GM21737 (cell line): ENCODE results near the gene ID3.
"Not testable (repeated sequence)": the region's sequence is repeated elsewhere in the genome, so short reads cannot be mapped to it uniquely, and the experiment has no call there.

ENCODE experiments used
- ATAC-seq: cut with Tn5 transposase; IDR thresholded peaks from one replicate; pipeline ENCODE4 v1.9.1; 2021; ENCODE audit warnings: mild to moderate bottlenecking, moderate library complexity; ENCODE audit not compliant: unreplicated experiment

The ID3 gene

DNA sequence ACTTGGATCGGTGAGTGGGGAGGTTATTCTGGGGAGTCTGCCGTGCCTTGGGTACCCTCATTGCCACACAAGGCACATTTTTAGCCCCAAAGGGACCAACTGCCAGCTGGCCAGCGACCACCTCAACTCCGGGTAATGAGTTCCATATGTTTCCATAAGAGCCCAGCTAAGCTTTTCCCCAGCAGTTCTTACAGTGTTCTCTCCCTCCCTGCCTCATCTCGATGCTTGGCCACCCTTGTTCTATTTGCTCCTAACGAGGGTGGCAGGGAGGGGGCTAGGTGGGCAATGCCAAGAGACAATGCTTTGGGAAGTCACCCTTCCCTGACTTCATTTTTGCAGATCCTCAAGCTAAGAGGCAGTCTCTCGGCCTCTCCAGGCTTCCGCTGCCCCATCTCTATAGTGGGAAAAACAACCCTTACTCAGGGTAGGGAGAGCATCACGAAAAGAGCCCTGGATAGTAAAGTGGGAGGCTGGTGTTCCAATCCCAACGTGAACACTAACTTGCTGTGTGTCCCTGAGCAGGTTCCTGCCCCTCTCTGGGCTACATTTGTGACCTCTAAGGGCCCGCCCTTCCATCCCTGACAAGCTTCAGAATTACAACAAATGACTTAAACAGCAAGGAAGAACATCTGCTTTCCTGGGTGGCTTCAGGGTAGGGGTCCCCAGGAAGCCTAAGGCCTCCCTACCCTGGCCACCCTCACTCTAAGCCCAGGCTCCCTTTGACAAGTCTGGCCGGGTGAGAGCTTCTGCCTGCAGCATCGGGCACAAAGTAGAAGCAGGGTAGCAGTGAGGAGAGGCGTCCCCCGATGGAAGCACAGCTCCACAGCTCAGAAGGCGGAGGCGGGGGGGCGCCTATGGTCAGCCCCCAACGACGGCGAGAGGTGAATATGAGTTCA, 5.8 kb downstream of the ID3 start:
- ATAC-seq = no peak

DNA sequence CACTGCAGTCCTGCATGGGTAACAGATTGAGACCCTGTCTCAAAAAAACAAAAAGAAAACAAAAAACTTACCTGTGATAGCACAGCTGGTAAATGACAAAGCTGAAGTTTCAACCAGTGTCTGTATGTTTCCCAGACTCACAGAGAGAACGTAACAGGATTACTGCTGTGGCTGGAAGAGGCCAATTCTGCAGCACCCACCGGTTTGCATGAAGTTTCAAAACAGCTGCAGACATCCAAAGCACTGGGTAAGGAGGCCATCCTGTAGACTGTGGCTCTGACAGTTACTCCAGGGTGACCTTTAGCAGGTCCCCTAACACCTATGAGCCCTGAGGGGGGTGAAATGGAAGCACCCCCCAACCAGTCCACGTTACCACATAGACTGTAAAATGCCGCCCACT, 7.5 kb downstream of the ID3 start:
- ATAC-seq = no peak

DNA sequence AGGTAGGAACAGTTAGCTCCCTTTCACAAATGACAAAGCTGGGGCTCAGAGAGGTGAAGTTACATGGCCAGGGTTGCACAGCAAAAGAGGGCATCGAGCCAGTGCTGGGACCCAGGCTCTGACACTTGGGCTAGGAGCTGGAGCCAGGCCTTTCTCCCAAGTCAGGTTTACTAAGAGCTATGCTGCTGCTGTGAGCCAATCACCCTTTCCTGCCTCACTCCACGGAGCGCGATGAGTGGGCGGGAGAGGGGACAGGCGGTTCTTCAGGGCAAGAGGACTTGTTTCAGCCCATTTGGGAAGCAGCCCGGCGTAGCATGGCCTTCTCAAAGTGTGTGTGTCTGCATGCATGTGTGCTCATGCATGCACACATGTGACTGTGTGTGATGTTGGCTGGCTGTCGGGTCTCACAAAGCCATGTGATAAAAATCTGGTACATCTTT, 10.6 kb downstream of the ID3 start:
- ATAC-seq = no peak

DNA sequence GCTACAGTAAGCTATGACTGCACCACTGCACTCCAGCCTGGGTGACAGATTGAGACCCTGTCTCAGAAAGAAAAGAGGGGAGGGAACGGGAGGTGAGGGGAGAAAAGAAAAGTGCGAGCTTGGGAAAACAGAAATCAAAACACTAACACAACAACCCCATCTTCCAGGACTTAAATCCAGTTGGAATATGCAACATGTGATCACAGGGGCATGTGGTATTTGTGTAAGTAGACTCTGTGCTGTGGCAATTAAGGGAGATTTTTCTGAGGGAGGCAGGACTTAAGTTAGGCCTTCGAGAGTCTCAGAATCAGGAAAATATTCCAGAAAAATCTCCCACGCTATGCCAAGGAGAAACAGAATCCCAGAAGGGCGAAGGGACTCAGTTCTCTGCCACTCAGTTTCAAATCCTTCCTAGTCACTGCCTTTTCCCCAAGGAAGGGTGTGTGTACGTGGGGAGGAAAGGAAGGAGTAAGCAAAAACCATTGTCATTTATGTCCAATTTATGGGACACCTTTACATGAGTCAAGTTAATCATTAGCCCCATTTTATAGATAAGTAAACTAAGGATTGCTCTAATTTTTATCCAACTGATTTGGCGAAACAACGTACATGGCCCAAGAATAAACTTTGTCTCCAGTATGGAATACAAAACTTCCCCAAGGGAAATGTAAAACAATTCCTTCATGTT, 12.3 kb downstream of the ID3 start:
- ATAC-seq = no peak

DNA sequence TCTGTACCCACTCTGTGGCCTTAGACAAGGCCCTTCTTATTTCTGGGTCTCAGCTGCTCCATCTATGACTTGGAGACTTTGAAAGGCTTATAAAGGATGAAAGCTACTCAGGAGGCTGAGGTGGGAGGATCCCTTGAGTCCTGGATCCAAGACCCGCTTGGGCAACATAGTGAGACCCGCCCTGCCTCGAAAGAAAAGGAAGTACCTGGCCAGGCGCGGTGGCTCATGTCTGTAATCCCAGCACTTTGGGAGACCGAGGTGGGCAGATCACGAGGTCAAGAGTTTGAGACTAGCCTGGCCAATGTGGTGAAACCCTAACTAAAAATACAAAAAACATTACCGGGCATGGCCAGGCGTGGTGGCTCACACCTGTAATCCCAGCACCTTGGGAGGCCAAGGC, 13.4 kb downstream of the ID3 start:
- no peak for ATAC-seq

DNA sequence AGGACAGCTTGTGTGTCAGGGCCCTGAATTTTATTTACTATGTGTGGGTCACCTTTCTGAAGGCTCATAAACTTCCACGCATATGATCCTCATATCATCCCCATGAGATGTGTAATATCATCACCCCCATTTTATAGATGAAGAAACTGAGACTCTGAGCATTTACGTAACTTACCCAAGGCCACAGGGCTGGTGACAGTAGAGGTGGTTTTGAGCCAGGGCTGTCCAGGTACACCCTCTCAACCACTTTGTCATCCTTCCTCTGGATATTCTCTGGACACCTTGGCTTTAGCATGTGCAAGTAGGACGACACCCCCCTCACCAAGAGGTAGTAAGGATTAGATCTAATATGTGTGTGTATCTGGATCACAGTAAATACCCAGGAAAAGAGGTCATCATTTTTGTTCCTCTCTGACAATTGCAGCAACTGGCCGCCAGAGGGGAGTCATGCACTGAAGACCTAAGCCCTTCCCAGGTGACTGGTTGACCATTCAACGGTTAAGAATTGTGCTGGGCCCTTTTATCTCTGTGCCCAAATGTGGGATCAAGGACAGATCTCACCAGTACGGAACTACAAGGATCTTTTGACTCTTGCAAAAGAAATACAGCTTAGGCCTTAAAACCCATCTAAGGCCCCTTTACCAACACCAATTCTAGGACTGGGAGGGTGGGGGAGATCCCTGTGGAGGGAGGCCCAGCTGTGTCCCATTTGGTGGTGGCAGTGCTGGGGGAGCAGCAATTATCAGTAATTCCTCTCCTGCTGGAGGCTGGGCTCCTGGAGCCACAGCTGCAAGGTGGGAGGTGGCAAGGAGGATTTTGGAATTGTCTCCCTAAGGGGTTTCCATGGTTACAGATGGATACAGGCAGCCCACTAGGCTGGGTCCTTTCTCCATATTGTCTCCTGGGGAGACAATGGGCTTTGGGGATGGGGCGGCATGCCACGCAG, 14.6 kb downstream of the ID3 start:
- ATAC-seq = no peak

DNA sequence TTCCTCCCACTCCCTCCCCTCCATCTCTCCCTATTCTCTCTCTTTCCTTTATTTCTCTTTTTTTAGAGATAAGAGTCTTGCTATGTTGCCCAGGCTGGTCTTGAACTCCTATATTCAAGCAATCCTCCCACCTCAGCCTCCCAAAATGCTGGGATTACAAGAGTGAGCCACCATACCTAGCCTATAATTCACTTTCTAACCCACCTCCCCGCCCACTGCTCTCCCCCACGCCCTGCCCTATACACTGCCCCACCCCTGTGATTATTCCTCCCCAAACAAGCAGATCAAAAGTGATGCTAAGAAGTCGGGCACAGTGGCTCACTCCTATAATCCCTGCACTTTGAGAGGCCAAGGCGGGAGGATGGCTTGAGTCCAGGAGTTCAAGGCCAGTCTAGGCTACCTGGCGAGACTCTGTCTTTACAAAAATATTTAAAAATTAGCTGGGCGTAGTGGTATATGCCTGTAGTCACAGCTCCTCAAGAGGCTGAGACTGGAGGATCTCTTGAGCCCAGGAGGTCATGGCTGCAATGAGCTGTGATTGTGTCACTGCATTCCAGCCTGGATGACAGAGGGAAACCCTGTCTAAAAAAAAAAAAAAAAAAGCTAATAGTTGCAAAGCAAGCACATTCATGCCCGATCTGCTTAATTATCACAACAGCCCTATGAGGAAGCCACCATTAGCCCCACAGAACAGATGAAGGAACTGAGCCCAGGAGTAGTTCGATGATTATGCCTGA, 15.4 kb downstream of the ID3 start:
- no peak for ATAC-seq

DNA sequence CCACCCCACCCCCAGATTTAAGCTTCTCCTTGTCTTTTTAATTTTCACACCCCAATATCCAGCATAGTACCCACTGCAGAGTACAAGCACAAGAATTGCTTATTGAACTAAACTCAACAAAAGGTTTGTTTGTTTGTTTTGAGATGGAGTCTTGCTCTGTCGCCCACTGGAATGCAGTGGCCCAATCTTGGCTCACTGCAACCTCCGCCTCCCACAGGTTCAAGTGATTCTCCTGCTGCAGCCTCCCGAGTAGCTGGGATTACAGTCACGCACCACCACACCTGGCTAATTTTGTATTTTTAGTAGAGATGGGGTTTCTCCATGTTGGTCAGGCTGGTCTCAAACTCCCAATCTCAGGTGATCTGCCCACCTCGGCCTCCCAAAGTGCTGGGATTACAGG, 16.4 kb downstream of the ID3 start:
- not testable (repeated sequence) for ATAC-seq

DNA sequence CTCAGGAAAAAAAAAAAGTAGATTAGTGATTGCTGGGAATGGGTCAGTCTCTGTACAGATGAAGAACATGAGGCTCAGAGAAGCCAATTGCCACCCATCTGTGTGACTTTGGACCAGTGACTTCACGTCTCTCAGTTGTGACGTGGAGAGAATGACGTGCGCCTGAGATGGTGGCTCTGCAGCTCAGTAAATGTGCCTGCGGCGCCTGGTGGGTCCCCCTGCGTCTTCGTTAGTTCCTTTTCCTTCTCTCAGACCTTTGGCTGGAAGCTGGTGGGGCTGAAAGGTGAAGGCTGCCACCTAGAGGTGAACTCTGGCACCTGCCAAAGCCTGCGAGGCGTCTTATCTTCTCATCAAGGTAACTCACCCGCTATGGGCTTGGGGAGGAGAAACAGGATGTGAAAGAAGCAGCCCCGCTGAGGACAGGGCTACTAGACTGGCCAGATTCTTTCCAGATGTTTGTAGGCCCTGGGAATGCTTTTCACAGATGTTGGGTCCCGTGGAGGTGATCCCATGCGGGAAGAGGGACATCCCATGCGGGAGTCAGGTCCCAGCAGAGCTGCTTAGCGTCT, 19.5 kb downstream of the ID3 start:
- ATAC-seq = peak; percentile 76

DNA sequence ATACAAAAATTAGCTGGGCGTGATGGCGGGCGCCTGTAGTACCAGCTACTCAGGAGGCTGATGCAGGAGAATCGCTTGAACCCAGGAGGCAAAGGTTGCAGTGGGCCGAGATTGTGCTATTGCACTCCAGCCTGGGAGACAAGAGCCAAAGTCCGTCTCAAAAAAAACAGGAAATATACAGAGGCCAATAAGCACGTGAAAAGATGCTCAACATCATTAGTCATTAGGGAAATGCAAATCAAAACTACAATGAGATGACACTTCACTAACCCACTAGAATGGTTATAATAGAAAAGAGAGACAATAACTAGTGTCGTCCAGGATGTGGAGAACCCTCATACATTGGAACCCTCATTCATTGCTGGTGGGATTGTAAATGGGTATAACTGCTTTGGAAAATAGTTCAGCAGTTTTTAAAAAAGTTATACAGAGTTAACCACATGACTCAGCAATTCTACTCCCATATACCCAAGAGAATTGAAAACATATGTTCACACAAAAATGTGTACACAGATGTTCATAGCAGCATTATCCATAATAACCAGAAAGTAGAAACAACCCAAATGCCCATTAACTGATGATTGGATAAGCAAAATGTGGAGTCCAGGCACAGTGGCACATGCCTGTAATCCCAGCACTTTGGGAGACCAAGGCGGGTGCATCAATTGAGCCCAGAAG, 21.9 kb downstream of the ID3 start:
- no peak for ATAC-seq

DNA sequence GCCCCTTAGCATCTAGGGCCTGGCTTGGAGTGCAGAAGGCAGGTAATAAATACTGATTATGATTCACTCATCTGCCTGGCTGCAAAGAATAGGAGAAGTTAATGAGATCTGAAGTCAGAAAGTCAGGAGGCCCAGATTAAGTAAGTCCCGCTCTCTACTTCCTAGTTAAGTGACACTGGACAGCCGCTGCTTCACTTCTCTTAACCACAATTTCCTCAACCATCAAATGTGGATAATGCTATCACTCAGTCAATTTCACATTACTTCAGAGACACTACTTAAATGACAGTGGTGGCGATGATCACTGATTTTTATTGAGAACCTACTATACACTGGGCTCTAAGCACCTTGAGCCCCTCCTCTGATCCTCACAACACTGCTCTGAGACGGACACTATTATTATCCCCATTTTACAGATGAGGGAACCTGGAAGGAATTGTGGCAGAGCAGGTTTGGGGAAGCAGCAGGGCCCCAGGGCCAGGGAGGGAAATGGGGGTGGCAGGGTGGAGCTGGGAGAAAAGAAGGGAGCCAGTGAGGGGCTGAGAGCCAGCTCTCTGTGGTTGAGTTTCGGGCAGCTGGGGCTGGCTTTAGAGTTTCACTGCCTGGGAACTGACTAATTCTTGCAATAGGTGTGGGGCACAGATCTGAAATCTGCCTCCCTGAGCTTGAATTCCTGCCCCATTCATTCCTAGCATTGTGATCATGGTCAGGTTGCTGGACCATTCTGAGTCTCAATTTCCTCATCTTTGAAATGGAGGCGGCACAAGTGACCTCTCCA, 25.9 kb downstream of the ID3 start:
- no peak for ATAC-seq

DNA sequence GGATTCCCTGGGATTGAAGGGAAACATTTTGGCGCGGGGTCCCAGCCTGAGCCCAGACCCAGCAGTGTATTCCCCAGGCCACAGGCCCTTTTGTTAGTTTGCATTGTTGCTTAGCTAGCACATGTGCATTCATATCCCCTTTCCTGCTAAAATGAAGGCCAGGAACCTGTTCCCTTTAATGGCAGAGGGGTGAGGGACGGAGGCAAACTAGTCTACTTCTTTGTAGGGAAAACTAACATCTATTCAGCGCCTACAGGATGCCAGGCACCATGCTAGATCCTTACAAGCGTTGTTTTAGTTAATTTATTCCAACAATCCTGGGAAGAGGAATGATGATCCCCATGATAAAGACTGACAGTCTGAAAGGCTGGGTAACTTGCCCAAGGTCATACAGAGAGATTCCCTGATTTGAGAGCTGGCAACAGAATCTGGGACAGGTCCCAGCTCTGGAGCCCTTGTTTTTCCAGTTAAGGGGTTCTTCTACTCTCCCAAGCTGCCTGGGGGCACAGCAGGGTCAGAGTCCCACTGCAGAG, 27.7 kb downstream of the ID3 start:
- no peak for ATAC-seq

DNA sequence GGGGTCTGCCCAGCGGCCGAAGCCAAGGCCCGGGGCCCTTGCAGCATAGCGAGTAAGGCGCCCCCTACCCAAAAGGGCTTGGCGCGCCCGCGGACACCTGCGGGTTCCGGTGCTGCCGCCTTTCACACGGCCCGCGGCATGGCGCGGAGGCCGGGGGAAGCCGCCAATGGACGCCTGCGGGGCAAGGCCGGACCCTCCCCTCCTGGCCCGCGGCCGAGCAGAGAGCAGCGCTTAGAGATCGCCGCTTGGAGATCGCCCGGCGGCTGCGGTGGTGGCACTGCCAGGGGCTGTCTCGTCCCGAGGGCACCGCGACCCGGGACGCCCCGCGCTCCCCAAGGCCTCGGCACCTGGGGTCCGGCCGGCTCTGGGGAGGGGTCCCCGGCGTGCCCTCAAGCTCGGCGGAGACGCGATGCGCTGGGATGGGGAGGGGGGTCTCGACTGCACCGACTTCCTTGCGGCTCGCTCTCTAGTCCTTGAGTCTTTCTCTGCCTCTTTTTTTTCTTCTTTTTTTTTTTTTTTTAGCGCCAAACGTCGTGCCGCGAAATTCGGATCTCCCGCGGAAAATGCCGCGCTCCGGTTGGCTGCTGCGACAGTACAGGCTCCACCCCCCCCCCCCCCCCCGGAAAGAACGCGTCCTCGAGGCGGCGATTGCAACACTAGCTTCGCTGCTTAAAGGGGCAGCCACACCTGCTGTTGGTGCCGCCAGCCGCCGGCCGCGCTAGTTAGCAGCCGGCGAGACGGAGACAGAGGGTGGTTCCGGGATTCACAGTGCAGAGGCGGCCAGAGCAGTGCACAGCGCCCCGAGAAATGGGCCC, 28.3 kb downstream of the ID3 start, which contains the start of gene E2F2:
Gene E2F2 (minus strand): TSS at position 487 of the 815 bp plus-strand sequence. CDS start 440 bp downstream, at position 47.
- ATAC-seq = peak; percentile 49

DNA sequence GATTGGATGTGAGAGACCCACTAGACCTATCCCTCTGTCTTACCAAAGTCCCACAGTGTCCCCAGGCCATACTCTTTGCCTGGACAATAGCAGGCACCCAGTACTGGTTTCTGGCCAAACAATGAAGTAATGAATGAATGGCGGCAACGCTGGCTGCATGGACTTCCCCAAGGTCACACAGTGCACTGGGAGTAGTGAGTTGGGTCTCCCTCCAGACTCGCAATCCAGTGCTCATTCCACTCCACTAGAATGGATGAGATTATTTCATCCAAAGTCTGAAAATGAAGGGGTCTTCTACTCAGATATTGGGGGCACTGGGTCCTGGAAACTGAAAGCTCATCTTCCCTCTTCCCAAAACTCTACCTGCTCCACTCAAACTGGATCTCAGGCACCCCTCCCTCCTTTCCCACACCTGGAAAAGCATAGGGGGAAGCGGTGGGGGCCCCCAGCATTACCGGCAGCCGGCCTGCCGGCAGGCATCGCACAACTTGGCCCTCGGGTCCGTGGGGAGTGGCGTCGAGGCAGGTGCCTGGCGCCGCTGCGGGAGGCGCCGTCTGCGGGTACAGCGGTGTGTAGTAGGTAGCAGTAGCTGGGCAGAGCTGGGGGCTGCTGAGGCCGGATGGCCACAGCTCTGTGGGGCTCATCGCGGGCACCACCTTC, 29.1 kb downstream of the ID3 start:
- ATAC-seq = peak; percentile 8

DNA sequence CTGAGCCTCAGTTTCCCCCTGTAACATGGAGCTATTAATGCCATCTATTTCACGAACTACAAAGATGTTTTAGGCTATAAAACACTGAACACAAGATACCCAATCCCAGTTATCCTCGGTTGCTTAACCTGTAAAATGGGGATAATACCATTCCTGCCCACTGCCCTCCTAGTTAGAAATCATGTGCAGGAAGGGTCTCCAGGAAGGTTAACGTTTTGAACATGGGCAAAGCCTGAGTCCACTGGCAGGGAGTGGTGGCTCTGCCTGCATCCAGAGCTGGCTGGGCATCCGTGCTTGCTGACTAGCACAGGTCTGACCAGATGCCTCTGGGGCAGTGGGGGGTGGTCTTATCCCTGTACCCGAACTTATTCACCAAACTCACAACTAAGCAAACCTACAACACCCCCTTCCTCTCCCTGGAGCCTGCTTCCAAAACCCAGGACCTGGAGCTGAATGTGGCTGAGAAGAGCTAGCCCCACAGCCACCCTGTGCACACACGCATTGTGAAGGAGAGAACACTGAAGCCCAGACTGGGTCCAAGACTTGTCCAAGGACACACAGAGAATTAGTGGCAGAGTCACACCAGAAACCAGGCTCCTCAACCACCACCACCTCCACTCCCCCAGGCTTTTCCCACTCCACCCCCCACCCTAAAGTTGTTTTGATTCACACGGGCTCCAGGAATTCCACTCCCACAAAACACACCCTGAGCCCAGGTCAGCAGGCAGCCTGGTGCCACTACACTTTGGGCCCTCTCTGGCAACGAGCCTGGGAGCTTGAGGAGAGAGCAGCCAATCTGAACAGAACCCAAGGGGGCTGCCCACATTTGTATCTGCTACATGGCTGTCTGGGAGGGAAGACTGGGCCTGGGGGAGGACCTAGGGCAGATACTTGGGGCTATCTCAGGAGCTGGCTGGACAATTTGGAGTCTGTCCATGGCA, 29.9 kb downstream of the ID3 start:
- no peak for ATAC-seq
